DOHH2 (cell line): ENCODE measurements around the gene LGALS3BP.

ENCODE experiments used
- H3F3A ChIP-seq: fragments of 200-600 bp; sonication (generic), shearing (Covaris generic); 2 replicates; pipeline ENCODE4 v1.6.0; 2016; ENCODE audit warnings: antibody characterized with exemption, mild to moderate bottlenecking; ENCODE audit not compliant: control insufficient read depth, insufficient read depth
- H3K27ac ChIP-seq: fragments of 200-600 bp; sonication (generic); 2 replicates; pipeline ENCODE4 v1.5.1; 2014; ENCODE audit warnings: low read depth, mild to moderate bottlenecking, low read length, moderate library complexity
- H3K27me3 ChIP-seq: fragments of 200-600 bp; sonication (generic); 2 replicates; pipeline ENCODE4 v1.6.1; 2014; ENCODE audit warnings: mild to moderate bottlenecking, low read length, mixed read lengths; ENCODE audit not compliant: control insufficient read depth
- H3K36me3 ChIP-seq: fragments of 200-600 bp; sonication (generic); 2 replicates; pipeline ENCODE4 v1.6.1; 2014; ENCODE audit warnings: mild to moderate bottlenecking, low read length, moderate library complexity, mixed read lengths; ENCODE audit not compliant: control insufficient read depth
- H3K4me1 ChIP-seq: fragments of 200-600 bp; sonication (generic); 2 replicates; pipeline ENCODE4 v1.6.1; 2014; ENCODE audit warnings: mild to moderate bottlenecking, low read length, mixed read lengths; ENCODE audit not compliant: control insufficient read depth
- H3K4me2 ChIP-seq: fragments of 200-600 bp; sonication (generic); 2 replicates; pipeline ENCODE4 v1.6.0; 2014; ENCODE audit warnings: mild to moderate bottlenecking, low read length, moderate library complexity
- H3K4me3 ChIP-seq: fragments of 200-600 bp; sonication (generic); 2 replicates; pipeline ENCODE4 v1.5.1; 2014; ENCODE audit warnings: mild to moderate bottlenecking, low read length, mixed read lengths
- H3K79me2 ChIP-seq: fragments of 200-600 bp; sonication (generic); 2 replicates; pipeline ENCODE4 v1.6.1; 2014; ENCODE audit warnings: mild to moderate bottlenecking, low read length, mixed read lengths; ENCODE audit not compliant: control insufficient read depth
- H3K9me2 ChIP-seq: fragments of 200-600 bp; sonication (generic); replicated peaks from 2 replicates; pipeline ENCODE4 v1.6.1; 2014; ENCODE audit warnings: mild to moderate bottlenecking, low read length, mixed read lengths; ENCODE audit not compliant: control insufficient read depth
- H3K9me3 ChIP-seq: fragments of 200-600 bp; sonication (generic); 2 replicates; pipeline ENCODE4 v1.6.1; 2014; ENCODE audit warnings: antibody characterized with exemption, low read length, mixed read lengths; ENCODE audit not compliant: control insufficient read depth, insufficient read depth
- H4K20me1 ChIP-seq: fragments of 200-600 bp; sonication (generic); 2 replicates; pipeline ENCODE4 v1.6.0; 2014; ENCODE audit warnings: low read depth, mild to moderate bottlenecking, antibody characterized with exemption, low read length, moderate library complexity; ENCODE audit not compliant: control insufficient read depth, insufficient read depth
- CTCF ChIP-seq: fragments of 200-600 bp; sonication (generic); IDR thresholded peaks from one replicate; pipeline ENCODE4 v1.5.1; 2014; ENCODE audit warnings: antibody characterized with exemption, mild to moderate bottlenecking, low read depth, low read length; ENCODE audit not compliant: poor library complexity, severe bottlenecking
- EZH2phosphoT487 ChIP-seq: fragments of 200-600 bp; sonication (generic); IDR thresholded peaks from 2 replicates; pipeline ENCODE4 v1.6.1; 2017; ENCODE audit warnings: borderline replicate concordance, mild to moderate bottlenecking, antibody characterized with exemption, low read length, moderate library complexity, mixed read lengths

Gene LGALS3BP

GRCh38 chr17:78937561-78937960, 42.2 kb downstream of the LGALS3BP start:
- TF ChIP-seq EZH2phosphoT487 (no peak), CTCF (no peak)

DNA sequence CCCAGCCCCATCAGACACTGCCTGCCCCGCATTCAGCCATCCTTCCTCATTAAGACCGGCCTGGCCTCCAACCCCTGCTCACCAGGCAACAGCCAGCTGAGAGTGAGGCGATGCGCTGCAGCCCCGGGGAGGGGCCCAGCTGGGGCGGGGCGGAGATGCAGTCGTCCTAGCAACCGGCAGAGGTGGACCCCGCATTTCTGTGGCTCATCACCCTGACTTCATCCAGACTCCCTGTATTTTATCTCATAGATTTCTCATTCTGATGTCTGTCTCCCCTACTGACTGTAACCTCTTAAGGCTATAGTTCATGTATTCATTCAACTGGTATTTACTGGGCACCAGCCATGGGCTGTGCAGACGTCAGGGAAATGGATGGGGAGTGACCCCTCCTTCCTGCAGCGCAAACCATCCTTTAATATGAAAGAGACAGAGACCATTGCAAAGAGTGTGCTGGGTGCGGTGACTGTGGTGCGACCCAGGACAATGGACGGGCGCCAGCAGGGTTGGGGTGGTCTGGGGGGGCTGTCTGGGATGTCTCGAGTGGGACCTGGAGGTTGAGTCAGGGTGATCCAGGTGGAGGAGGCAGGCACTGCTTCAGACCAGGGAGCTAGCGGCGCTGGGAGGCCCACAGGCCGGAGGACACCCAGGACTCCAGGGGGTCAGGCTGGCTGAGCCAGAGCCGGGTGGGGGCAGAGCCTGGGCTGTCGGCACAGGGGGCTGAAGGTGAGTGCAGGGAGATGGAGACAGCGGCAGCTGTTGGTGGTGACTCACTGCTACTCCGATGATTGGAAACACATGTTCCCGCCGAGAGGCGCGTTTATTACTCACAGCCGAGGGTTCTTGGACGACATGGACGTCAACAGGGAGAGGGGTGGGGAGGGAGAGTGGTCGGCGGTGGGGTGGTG, 44.1 kb downstream of the LGALS3BP start:
- no peaks in the 10 kb centered on the region for H3K36me3 ChIP-seq
- H3K27ac ChIP-seq: no peak overlapping the region
- H3K9me2 ChIP-seq: no peaks in the 10 kb centered on the region
- no peaks in the 10 kb centered on the region for H4K20me1 ChIP-seq
- no peak overlapping the region for H3K4me3 ChIP-seq
- H3K79me2 ChIP-seq: no peaks in the 10 kb centered on the region
- H3K27me3 ChIP-seq: peaks cover 14% of the 10 kb centered on the region; the same call in 1 of the 2 replicates
- H3K4me2 ChIP-seq: no peak overlapping the region
- no peaks in the 10 kb centered on the region for H3K9me3 ChIP-seq
- H3K4me1 ChIP-seq: no peaks in the 10 kb centered on the region
- H3F3A ChIP-seq: no peaks in the 10 kb centered on the region
- TF ChIP-seq EZH2phosphoT487: no peak
- TF ChIP-seq CTCF: no peak

More at GRCh38 chr17:78937561-78937960, 42.2 kb downstream of the LGALS3BP start:
- Histone ChIP-seq H3K9me2 (no peaks in the 10 kb centered on the region), H3K4me1 (no peaks in the 10 kb centered on the region), H4K20me1 (no peaks in the 10 kb centered on the region), H3K9me3 (no peaks in the 10 kb centered on the region), H3F3A (no peaks in the 10 kb centered on the region), H3K79me2 (no peaks in the 10 kb centered on the region), H3K27me3 (peaks cover 14% of the 10 kb centered on the region; the same call in 1 of the 2 replicates), H3K27ac (no peak overlapping the region), H3K4me3 (no peak overlapping the region), H3K36me3 (no peaks in the 10 kb centered on the region), H3K4me2 (no peak overlapping the region)

DNA sequence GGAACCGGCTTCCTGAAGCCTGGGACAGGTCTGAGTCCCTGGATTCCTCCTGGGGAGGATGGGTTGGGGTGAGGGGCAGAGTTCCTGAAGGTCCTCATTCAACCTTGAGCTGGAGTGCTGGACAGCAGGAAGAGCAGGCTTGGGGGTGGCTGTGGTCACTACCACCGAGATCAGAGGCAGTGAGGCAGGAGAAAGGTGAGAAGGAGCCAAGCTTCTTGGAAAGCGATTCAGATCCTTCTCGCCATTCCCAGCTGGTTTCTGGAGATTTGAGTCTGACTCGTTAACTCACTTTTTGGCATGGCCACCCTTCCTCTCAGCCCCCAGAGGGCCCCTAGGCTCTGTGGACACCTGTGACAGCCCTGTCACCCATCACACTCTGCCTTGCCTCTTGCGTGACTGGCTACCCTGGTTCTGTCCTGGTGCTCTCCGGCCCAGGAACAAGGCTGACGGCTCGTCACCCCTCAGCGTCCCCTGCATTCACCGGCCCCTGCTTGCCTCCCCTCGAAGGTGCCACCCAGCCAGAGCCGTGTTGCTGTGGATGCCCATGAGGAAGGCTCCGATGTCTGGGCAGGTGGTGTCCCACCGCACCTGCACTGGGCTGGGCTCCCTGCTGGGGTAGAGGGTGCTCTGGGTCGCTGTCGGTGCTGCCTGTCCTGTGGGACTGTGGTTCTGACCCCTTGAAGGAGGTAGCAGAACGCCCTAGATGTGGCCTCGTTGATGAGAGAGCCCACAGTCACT, 44.9 kb downstream of the LGALS3BP start:
- Histone ChIP-seq H3F3A (no peaks in the 10 kb centered on the region), H3K27me3 (peaks cover 14% of the 10 kb centered on the region; the same call in 1 of the 2 replicates)

More for the DNA sequence above, 44.9 kb downstream of the LGALS3BP start:
- no peak overlapping the region for H3K4me2 ChIP-seq
- H3K79me2 ChIP-seq: no peaks in the 10 kb centered on the region
- H3K36me3 ChIP-seq: no peaks in the 10 kb centered on the region
- no peaks in the 10 kb centered on the region for H4K20me1 ChIP-seq
- H3K9me3 ChIP-seq: no peaks in the 10 kb centered on the region
- no peak overlapping the region for H3K27ac ChIP-seq
- H3K4me3 ChIP-seq: no peak overlapping the region
- no peaks in the 10 kb centered on the region for H3K4me1 ChIP-seq
- TF ChIP-seq EZH2phosphoT487 (no peak), CTCF (no peak)
- H3K9me2 ChIP-seq: no peaks in the 10 kb centered on the region
